ENCODE data around the gene SLC22A16. TPM values are rescaled to one million over a fixed set of nuclear protein-coding genes. Genes with fewer than 3 reads are reported as not detected.

Gene SLC22A16
- total RNA-seq, 1 experiment from 2014 or later: not detected

DNA sequence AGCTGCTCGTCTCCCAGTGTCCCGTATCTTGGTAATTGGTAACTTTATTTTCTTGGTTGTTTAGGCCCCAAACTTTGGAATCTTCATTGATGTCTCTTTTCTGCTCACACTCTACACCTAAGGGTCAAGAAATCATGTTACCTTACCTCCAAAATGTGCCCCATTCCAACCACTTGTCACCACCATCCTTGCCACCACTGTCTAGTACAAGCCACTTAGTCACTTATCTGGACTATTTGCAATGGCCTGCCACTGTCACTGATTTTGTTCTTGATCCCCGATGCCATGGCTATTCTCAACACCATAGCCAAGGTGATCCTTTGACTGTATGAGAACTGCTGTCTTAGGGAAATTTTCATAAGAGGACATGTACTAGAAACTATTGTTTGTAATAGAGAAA lies 46.0 kb upstream of the SLC22A16 start:
- H3K79me2 ChIP-seq (ENCODE audit: insufficient read depth, low read length): no peaks in the 10 kb centered on the region
- H3K4me2 ChIP-seq (ENCODE audit: low read length): no peak overlapping the region
- no peak overlapping the region for H3K9ac ChIP-seq (ENCODE audit: low read length)
- ChIA-PET CTCF (no interaction called here), POLR2A (no interaction called here), RAD21 (ENCODE audit: low non-redundant PET in 1 of 2, low total read pairs in 2 of 2, uncharacterized antibody in 2 of 2, unreplicated experiment in 2 of 2) (no interaction called here)
- TF ChIP-seq CTCF (IDR thresholded peaks at IDR 0.05 in 2 of 3, conservative IDR thresholded peaks at IDR 0.05 in 1 of 3; ENCODE audit: borderline replicate concordance in 1 of 3, insufficient read depth in 1 of 3, low read depth in 2 of 3, low read length in 2 of 3): no peak
- no peak for TF ChIP-seq SIN3A (IDR thresholded peaks at IDR 0.05; ENCODE audit: low read depth)
- TF ChIP-seq ZBTB33 (IDR thresholded peaks at IDR 0.05; ENCODE audit: extremely low read depth, insufficient replicate concordance, low read length): no peak
- H3K9me3 ChIP-seq (ENCODE audit: control insufficient read depth in 1 of 2, insufficient read depth in 1 of 2, low read depth in 1 of 2, low read length in 2 of 2): no peaks in the 10 kb centered on the region
- no peaks in the 10 kb centered on the region for H3K27me3 ChIP-seq (ENCODE audit: insufficient read depth, low read length)
- no TSS peak for BruUV-seq (replicated peaks)
- H2AFZ ChIP-seq (ENCODE audit: low read depth, low read length, poor library complexity, severe bottlenecking): no peak overlapping the region
- intact Hi-C loops (cut with micrococcal nuclease): no loop called here
- no peaks in the 10 kb centered on the region for H3K36me3 ChIP-seq (ENCODE audit: control insufficient read depth in 1 of 2, insufficient read depth in 2 of 2, low read length in 2 of 2)
- no peak for ATAC-seq
- H3K4me3 ChIP-seq (replicated peaks in 1 of 2; ENCODE audit: low read depth in 1 of 2, low read length in 2 of 2): no peak overlapping the region
- no peak overlapping the region for H3K27ac ChIP-seq (ENCODE audit: low read depth, low read length)
- no peaks in the 10 kb centered on the region for H4K20me1 ChIP-seq (ENCODE audit: insufficient read depth)
- peaks cover 0 to 3% of the 10 kb centered on the region in 2 experiments; a peak in 1 of 4 replicates for H3K4me1 ChIP-seq (ENCODE audit: control insufficient read depth in 1 of 2, insufficient read depth in 2 of 2, low read length in 2 of 2)
- no peak for DNase-seq (ENCODE audit: low read depth, low spot score)
- H3K9me2 ChIP-seq (ENCODE audit: insufficient read depth): no peaks in the 10 kb centered on the region

DNA sequence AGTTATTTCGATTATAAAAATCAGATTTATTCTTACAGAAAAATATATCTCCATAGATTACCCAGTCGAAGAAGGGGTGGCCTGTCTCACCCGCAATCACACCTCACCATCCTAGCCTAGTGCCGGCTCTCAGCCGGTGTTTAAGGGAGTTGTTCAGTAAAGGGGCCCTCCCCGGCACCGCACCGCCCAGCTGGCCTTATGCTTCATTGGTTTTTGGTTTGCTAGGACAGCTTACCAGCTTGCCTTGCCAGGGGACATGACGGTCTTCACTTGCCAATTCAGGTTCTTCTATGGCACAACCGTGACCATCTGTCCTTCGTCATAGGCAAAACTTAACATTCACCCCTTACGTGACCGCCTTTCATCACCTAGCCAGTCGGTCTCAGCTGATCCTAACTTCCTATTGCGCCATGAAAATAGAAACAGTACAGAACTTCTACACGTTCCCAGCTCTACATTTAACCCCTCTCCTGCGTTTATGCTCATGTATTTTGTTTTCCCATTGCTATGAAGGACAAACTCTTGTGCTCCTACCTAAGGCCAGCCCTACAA lies 44.7 kb upstream of the SLC22A16 start:
- intact Hi-C loops (cut with micrococcal nuclease): no loop called here
- CTCF ChIA-PET: no interaction called here
- Histone ChIP-seq H4K20me1 (ENCODE audit: insufficient read depth) (no peaks in the 10 kb centered on the region), H2AFZ (ENCODE audit: low read depth, low read length, poor library complexity, severe bottlenecking) (no peak overlapping the region), H3K4me2 (ENCODE audit: low read length) (no peak overlapping the region), H3K27ac (ENCODE audit: low read depth, low read length) (no peak overlapping the region), H3K79me2 (ENCODE audit: insufficient read depth, low read length) (no peaks in the 10 kb centered on the region), H3K9ac (ENCODE audit: low read length) (no peak overlapping the region), H3K27me3 (ENCODE audit: insufficient read depth, low read length) (no peaks in the 10 kb centered on the region), H3K4me1 (ENCODE audit: control insufficient read depth in 1 of 2, insufficient read depth in 2 of 2, low read length in 2 of 2) (peaks cover 0 to 3% of the 10 kb centered on the region in 2 experiments; a peak in 1 of 4 replicates), H3K36me3 (ENCODE audit: control insufficient read depth in 1 of 2, insufficient read depth in 2 of 2, low read length in 2 of 2) (no peaks in the 10 kb centered on the region), H3K9me3 (ENCODE audit: control insufficient read depth in 1 of 2, insufficient read depth in 1 of 2, low read depth in 1 of 2, low read length in 2 of 2) (no peaks in the 10 kb centered on the region), H3K9me2 (ENCODE audit: insufficient read depth) (no peaks in the 10 kb centered on the region), H3K4me3 (replicated peaks in 1 of 2; ENCODE audit: low read depth in 1 of 2, low read length in 2 of 2) (no peak overlapping the region)
- BruUV-seq (replicated peaks): no TSS peak
- no peak for ATAC-seq
- no peak for TF ChIP-seq CBX3 (IDR thresholded peaks at IDR 0.05; ENCODE audit: low read depth)
- TF ChIP-seq TCF7L2 (IDR thresholded peaks at IDR 0.05; ENCODE audit: borderline replicate concordance, extremely low read depth, insufficient read depth, insufficient read length): no peak
- TF ChIP-seq EZH2 (IDR thresholded peaks at IDR 0.05): no peak
- no peak for TF ChIP-seq JUND (IDR thresholded peaks at IDR 0.05)
- POLR2A ChIA-PET: no interaction called here
- RAD21 ChIA-PET (ENCODE audit: low non-redundant PET in 1 of 2, low total read pairs in 2 of 2, uncharacterized antibody in 2 of 2, unreplicated experiment in 2 of 2): no interaction called here
- no peak for DNase-seq (ENCODE audit: low read depth, low spot score)

Data from HCT116 (cell line).